ENCODE data around the gene RXRA.

The RXRA gene

GRCh38 chr9:134370638-134371037 lies 44.4 kb downstream of the RXRA start:
- DNase-seq: no peak

- DNase-seq: no peak
Measured at GRCh38 chr9:134371731-134372130, 45.5 kb downstream of the RXRA start.

DNA sequence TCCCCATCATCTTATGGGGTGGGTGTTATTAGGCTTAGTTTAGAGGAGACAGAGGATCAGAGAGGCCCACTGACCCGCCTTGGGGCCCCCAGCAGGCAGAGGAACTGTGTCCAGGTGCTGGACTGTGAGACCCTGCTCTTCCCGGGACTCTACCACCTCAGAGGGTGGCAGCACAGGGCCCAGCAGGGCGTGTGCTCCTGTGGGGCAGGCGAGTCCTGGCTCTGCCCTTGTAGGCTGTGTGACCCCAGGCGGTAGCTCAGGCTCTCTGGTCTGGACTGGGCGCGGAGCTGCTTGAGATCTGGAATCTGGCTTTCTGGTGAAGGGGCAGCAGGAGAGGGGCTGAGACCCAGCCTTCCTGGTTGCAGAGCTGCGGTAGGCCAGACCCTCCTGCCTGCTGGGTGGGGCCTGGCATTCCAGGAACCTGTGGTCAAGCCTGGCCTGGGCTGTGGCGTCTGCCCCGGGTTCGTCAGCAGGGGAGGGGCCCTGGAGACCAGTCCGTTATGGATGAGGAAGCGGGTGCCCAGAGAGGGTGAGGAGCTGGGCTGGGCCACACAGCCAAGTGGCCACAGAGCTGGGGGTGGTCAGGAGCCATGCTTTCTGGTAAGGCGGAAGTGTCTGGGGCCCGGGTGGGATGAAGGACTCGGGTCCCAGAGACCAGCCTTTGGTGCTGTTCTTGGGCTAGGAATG lies 46.5 kb downstream of the RXRA start:
- no peak for DNase-seq

- no peak for DNase-seq
Measured at GRCh38 chr9:134373269-134373668, 47.0 kb downstream of the RXRA start.

DNA sequence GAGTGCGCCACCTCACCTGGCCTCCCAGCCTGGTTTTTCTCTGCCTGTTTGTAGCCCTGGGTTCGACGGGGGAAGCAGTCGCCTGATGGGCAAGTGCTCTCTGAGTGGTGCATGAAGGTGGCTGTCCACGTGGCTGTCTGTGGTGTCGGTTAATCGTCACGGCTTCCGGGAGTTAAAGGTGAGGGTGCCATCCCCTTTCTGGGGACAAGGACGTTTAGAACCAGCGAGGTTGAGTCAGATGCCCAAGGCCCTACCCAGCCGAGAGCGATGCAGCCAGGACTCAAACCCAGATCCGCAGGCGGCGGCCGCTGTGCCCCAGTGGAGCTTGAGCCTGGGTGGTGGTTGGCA lies 47.7 kb downstream of the RXRA start:
- no peak for DNase-seq

- no peak for DNase-seq
Measured at GRCh38 chr9:134374301-134375010, 48.2 kb downstream of the RXRA start.

DNA sequence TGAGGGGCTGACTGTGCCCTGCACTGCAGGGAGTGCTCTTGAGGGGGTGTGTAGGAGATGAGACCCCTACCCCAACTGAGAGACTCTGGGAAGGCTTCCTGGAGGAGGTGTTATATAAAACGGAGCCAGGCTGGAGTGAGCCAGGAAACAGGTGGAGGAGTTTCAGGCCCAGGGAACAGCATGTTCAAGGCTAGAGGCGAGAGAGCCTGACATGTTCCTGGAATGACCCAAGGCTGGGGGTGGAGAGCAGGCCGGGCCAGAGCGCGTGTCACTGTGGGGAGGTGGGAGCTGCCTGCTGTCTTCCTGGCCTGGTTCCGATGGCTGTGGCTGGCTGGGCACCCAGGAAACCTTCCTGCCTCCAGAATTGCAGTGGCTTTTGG lies 48.7 kb downstream of the RXRA start:
- no peak for DNase-seq

- no peak for DNase-seq
Measured at GRCh38 chr9:134375430-134376385, 49.5 kb downstream of the RXRA start.

- no peak for DNase-seq
Measured at GRCh38 chr9:134376386-134377142, 50.3 kb downstream of the RXRA start.

DNA sequence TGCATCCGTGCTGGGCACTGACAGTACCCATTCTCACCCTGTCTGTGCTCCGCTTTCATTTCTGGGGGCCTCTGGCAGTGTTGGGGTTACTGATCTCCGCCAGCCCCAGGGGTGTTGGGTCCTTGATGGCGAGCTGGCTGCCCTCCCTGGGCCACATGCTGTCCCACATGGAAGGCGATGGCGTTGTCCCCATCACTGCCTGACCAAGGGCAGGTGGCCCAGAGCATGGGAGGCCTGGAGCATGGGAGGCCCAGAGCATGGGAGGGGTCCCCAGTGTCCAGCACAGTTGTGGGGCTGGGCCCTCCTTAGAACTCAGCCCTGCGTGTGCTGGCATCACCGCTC lies 50.9 kb downstream of the RXRA start:
- DNase-seq: no peak

DNA sequence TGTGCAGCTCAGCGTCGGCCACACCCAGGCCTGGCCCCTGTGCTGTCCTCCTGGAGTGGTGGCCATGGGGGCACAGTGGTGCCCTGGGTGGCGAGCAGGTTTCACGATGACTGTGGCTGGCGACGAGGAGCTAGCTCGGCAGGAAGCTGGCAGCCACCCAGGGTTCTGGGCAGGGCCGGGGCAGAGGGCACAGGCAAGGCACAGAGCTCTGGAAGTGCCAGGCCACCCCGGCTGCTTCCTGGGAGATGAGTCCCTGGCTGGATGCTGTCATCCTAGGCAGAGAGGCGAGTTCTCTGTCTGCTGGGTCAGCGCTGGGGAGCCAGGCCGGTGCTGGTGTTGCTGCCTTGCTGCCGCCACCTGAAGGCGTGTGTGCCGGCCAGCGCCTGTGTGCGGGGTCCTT lies 51.7 kb downstream of the RXRA start:
- no peak for DNase-seq

GRCh38 chr9:134378901-134379338 lies 52.7 kb downstream of the RXRA start:
- no peak for DNase-seq

DNA sequence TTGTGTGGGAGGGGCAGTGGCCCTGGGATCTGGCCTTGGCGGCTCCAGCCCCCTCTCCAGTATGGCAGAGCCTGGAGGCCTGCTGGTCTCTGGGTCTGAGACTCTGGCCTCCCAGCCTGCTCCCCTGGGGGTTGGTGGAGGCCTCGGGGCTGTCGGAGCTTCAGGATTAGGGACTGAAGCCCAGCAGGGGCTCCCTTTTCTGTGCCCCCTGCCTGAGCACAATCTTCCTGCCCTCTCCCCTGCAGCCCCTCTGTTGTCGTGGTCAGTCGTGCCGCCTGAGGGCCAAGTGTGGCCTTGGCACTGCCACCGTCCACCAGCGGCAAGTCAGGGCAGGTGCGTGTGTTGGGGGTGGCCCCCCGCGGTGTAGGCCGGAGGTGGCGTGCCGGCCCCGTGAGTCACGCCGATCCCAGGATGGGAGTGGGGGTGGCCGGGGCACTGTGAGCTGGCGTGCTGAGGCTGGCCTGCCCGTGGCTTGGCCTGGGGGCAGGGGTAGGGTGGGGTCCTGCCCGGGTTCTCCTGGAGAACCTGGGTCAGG lies 53.6 kb downstream of the RXRA start:
- no peak for DNase-seq

DNA sequence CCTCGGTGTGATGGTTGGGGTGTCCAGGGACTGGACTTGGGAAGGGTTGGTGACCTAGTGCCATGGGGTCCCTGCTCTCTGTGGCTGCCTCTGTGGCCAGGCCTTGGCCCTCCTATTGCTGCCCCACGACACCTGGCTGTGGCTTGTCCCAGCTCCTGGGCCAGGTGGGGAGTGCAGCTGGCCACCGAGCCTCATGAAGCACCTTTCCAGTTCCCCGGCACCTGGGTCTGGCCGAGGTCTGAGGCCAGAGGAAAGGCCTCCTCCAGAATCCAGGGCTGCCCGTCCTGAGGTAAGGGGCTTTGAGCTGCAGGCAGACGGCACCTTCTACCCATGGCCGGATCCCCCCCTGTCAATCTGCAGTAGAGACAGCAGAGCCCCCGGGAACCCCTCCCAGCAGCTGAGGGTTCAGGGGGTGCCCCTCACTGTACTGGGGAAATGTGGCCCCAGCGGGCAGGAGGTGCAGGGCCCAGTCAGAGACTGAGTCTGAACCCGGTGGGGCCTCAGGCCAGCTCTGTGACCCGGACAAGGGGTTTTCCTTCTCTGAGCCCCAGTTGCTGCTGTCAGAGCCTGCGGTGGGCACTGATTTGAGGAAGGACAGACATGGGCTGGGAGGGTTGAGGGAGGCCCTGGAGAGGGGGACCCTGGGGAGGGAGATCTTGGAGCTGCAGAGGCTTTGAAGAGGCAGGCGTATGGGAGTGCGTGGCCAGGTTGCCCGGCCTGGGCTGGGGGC lies 54.5 kb downstream of the RXRA start:
- no peak for DNase-seq

DNA sequence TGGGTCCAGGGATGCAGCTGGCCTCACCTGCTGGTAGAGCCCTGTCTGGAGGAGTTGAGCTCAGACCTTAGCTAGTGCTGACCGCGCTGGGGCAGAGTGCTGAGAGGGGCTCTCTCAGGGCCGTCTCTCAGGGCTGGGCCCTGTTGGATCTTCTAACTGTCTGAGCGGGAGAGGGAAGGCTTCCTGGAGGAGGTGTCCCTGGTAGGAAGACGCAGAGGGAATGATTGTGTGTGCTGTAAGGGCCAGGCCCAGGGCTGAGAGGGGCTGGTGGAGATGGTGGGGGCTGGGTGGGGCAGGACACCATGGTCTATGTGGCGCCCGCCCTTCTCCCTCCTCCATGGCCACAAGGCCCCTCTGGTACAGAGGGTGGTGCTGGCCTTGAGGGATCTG lies 55.0 kb downstream of the RXRA start:
- DNase-seq: no peak

DNA sequence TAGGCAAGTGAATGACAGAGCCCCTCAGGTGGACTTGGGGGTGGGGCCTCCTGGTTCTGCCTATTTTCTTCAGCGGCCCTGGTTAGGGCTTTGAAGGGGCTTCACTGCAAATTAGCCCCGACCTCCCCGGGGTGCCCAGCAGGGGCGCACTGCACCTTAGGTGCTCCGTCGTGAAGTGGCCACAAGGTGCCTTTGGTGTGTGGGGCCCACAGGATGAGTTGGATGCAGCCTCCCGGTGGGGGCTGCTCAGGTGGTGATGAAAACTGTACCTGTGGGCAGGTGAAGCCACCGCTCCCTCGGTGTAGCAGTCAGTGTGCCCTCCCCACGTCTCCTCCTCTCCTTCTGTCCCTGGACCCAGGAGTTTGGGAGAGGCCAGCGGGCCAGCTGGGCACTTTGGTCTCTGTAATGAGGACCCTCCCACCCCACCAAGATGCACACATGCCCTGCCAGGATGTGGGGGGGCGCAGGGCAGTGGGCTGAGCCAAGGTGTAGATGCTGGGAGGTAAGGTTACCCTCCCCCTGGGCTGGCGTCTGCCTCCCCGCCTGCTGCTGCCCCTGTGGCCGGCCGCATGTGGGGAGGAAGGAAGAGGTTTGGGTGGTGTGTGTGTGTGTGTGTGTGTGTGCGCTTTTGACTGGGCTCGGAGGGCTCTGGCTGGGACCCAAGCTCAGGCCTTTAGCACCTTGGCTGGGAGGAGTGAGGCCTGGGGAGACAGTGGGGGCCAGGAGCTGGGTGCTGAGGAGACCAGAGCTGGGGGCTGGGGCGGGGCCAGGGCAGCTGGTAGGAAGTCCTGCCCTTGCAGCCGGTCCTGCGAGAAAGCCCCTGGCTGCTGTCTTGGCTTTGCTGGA lies 55.6 kb downstream of the RXRA start:
- no peak for DNase-seq

DNA sequence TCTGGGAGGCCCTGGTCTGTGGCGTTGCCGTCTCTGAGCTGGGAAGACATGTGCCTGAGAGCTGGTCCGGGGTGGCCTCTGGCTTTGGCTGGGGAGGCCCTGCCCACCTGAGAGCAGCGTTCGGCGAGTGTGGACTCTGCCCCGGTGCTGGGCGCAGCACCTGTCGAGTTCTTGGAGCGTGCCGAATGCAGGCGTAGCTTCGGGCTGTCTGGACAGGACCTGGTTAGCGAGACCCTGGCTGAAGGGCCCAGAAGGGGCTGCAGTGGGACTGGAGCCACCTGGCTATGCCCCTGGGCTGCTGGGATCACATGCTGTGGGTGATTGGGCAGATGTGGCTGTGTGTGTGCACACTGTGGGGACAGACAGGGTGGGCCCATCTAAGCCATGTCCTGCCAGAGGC lies 56.5 kb downstream of the RXRA start:
- no peak for DNase-seq

- no peak for DNase-seq
Measured at GRCh38 chr9:134383148-134383547, 56.9 kb downstream of the RXRA start.

- no peak for DNase-seq
Measured at GRCh38 chr9:134384811-134385479, 58.7 kb downstream of the RXRA start.

DNA sequence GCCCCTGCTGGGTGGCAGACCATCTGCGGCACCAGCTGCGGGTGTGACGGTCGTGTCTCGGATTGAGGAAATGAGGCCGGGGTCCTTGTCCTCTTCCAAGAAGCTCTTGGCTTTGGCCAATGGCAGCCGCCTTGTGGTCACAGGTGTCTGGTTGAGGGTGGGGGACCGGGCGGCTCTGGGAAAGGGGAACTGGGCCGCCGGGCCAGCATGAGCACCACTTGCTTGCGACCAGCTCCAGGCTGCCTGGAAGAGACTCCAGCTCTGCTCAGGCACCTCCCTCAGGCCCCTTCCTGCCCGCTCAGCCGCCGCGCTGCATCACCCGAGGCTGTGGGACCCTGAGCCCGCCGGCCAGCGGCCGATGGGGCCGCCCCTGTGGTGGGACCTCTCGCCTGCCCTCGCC lies 59.7 kb downstream of the RXRA start:
- no peak for DNase-seq

Data from NCI-H1105 (cell line).